Fibroblast of the conjunctiva (primary cell): ENCODE data around the gene ITPR3.

Source experiments
- DNase-seq: peaks from one replicate; pipeline ENCODE4 v3.0.0-alpha.2; 2010; ENCODE audit warnings: low read depth

The ITPR3 gene

DNA sequence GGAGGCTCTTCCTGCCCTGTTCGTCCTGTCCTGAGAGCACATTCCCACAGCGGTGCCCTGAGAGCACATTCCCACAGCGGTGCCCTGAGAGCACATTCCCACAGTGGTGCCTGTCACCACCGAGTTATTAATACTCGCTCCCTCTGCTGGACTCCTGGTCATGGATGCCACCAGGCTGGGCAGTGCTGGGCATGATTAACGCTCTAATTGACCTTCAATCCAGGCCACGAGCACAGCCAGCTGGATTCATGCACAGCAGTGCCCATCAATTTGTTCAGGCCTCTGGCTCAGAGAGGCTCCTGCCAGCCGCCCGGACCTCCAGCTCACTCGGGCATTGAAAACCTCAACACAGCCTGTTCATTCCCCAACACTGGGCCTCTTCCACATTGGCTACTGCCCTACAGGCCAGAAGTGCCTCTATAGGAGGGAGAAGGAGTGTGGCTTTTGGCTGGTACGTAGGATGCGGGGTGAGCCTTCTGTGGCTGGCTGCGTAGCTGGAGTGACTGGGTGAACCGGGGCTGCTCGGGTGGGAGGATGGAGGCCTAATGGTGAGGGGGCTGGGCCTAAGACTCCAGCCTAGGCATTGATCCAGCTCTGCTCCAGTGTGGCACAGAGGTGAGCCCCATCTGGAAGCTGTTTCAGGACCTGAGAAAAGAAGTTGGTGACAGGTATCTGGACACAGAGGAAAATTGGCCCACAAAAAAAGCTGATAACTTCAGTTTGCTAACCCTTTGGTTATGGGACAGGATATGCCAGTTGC, 116.3 kb downstream of the ITPR3 start:
- DNase-seq: no peak

DNA sequence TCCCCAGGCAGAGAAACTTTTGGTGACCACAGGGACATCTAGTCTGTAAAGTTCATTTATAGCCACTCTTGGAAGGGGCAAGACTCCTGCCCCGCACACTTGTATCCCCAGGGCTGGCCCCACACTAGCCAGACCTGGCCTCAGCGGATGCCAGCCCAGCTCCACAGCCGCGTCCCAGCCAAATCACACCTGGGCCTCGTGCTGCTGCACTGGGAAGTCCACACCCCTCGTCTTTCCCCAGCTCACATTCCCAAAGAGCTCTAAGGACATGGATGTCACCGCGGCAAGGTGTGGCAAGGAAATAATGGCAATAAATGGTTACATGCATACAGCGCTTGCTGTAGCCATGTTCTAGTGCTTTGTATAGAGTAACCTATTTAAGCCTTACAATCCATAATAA, 117.0 kb downstream of the ITPR3 start:
- DNase-seq: no peak

DNA sequence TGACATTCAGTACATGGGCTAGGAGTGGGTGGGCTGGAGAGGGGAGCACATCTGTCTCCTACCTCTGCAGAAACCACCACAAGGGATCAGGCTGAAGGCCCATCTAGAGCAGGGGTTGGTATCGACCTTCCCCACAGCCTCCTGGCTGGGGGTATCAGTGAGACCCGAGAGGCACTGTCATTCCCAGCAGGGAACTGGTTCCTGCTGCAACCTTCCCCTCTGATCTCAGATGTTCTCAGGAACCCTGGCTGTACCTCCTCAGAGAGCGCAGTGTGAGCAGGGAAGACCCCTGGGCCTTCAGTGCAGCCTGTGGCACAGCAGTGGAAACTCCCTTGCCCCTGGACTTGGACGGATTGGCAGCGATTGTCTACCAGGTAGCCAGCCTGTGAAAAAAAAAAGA, 117.8 kb downstream of the ITPR3 start:
- DNase-seq: no peak

DNA sequence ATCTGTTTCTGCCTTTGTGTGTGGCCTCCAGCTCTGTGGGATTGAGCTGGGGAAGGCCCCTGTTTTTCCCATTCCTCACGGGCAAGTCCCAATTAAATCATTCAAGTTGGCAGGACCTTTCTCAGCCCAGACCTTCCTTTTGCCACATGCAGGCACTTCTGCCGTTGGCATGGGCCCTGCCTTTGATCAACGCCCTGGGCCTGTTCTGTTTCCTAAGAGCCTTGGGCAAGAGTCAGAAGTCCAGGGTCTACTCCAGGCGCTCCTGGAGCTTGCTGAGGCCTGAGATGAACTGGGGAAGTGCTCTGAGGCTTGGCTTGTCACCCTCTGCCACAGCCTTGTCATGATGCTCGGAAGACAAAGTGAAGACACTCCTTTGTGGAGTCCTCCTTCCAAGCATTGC, 118.4 kb downstream of the ITPR3 start:
- no peak for DNase-seq

DNA sequence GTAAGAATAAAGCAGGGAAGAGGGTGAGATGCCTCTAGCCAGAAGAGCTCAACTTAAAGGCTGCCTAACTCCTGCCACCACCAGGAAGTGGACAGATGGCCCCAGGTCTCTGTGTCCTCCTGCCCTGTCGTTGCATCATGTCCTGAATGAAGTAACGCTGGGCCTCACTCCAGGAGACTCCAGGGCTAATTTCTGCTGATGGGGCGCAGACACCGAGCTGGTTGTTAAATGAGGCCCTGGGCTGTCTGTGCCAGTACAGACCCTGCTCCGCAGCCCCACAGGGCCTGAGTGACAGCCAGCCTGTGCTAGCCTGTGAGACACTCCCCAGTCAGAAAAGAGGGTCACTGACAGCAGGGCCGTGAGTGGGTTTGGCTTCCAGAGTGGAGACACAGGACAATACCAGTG, 119.1 kb downstream of the ITPR3 start:
- no peak for DNase-seq

DNA sequence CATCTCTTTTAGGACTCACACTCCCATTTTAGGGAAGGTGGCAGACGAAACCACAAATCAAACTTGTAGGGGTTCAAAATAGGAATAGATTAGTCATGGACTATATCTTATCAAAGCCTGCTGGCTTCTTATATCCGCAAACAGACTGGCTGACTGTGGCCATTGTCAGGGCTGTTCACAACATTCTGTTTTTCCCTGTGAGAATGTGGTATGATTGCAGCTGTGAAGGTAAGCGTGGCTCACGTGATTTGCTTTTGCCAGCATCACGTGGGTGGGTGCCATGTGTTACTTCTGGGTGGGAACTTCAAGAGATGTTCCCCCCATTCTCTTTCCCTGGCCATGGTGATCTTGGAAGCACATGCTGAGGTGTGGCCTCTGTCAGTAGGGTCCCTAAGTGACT, 119.7 kb downstream of the ITPR3 start:
- DNase-seq: no peak

DNA sequence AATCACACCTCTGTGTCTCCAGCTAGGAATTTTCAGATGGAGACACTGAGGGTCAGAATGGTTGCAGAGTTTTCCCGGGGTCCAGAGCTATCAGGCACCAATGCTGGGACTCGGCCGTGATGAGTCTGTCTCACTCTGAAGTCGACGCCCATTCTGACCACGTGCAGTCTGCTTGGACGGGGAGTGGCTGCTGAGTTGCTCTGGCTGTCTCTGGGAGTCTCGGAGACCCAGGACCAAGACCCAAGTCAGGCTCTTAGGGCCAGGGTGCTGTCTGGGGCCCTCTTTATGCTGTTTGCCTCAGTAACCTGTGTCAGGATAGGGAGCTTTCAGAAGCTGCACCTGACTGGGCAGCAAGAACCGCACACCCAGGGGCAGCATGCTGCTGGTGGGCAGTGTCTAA, 121.0 kb downstream of the ITPR3 start:
- DNase-seq: no peak

DNA sequence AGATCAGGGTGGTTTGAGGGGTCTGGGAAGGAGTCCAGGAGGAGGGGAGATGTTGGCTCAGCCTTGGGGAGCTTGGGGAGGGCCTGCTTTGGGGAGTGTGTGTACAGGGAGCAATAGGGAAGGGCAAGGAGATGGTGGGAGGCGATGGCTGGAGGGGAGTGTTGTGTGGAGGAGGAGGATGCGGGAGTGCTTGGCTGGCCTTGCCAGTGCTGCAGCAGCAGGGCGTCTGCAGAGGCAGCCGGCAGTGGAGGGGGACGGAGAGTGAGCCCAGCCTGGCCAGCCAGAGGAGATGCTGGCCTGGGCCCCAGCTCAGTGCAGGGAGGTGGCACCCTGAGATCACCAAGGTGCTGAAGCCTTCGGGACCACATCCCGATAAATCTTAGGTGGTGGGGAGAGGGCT, 121.7 kb downstream of the ITPR3 start:
- DNase-seq: no peak

DNA sequence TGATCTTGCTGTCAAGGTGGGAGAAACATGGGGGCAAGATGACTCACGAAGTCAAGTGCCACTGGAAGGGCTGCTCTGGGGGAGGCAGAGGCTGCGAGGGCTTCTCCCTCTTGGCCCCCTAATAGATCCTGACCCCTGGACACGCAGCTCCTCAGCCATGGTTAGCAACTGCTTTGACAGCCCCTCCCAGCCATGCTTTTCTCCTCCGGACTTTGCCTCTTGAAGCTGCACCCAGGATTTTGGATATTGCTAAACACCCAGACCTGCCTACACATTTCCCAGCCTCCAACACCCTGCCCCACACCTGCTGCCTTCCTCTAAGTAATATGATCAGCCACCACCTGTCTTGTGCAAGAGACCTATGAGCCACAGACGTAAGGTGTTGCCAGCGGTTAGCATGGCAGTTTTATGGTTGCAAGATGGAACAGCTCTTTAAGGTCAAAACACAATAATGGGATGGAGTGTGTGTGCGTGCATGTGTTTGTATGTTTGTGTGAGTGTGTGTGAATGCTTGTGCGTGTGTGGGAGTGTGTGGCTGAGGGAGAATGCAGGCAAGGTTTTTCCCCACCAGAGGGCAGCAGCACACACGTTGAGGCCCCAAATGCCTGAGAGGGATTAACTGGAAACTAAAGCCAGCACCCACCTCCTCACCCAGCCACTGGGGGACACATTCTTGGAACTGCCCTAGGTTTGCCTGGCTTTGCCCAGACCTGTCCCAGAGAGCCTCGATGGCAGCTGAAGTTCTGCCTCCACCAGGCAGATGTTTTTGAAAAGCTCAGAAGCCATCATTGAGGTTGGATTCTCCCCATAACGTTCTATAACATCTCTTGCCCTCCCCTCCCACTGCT, 123.1 kb downstream of the ITPR3 start:
- peak; percentile 47 for DNase-seq

DNA sequence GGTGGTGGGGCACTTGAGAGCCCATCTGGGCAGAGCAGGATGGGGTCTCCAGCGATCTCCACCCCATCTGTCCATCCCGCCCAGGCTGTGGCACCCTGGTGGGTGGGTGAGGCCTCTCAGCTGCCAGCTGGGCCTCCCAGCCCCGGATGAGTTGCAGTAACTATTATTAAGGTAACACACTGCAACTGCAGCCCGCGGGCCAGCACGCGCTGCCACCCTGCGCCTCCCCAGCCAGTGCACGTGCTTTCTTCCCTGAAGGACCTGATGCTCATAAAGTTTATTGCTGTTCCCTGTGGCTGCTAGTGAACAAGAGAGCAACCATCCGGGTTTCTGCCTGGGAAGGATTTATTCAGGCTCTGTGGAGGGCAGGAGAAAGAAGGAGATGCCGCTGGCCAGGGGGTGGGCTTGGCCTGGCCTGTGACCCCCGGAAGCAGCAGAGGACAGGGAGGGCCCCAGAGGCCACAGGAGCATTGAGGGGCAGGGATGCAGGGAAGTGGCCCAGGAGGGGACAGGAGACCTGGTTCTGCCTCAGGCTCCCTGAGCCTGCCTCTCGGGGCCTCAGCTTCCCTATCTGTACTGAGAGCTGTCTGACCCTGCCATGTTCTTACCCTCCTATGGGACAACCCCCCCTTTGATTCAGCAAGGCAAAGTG, 123.9 kb downstream of the ITPR3 start:
- DNase-seq: no peak

DNA sequence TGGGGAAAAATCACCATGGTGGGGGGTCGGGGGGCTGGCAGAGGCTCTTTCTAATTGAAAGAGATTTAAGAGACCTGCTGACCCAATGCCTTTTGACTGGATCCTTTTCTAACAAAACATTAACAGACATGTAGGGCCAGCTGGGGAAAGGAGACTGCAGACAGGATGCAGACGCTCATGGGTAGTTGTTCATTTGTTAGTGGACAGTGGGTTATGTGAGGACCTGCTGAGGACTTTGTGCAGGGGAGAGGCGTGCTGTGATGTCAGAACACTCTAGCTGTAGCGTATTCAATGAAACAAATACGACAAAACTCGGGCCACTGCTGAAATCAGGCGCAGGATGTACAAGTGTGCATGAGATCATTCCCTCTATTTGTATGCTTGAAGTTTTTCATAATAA, 124.4 kb downstream of the ITPR3 start:
- DNase-seq: no peak
